Ovary (tissue), 9 donors: ENCODE data around the gene OLIG1. TPM values are rescaled to one million over a fixed set of nuclear protein-coding genes. Genes with fewer than 3 reads are reported as not detected.

Experiments
- DNase-seq, 5 donors: peaks; one replicate each; pipeline ENCODE4 v3.0.0-alpha.2; 2019 to 2020
- H3K27ac ChIP-seq, 2 donors: fragments of 200-600 bp; one replicate each; pipeline versions ENCODE4 v1.5.1 to v1.8.0; 2019 to 2022
- H3K27me3 ChIP-seq: fragments of 200-600 bp; one replicate; pipeline ENCODE4 v1.8.0; 2022
- H3K36me3 ChIP-seq: fragments of 200-600 bp; sonication (generic); one replicate; pipeline ENCODE4 v1.5.1; 2019
- H3K4me1 ChIP-seq: one replicate; pipeline ENCODE4 v1.8.1; 2013; ENCODE audit warnings: mild to moderate bottlenecking, moderate library complexity; ENCODE audit not compliant: insufficient read depth
- H3K4me3 ChIP-seq: fragments of 200-600 bp; sonication (generic); one replicate; pipeline ENCODE4 v1.5.1; 2017
- H3K9me3 ChIP-seq, 2 donors: fragments of 200-600 bp in 1 of 2; sonication (generic) in 1 of 2; one replicate each; pipeline versions ENCODE4 v1.5.1 to v1.8.1; 2013 to 2019; ENCODE audit warnings: mild to moderate bottlenecking in 1 of 2, moderate library complexity in 1 of 2
- CTCF ChIP-seq, 3 donors: fragments of 450-650 bp in 2 of 3; fragments of 200-600 bp in 1 of 3; IDR thresholded peaks; one replicate each; pipeline versions ENCODE4 v1.5.1 to v1.8.0; 2016 to 2022; ENCODE audit warnings: antibody characterized with exemption in 3 of 3, mild to moderate bottlenecking in 1 of 3
- EP300 ChIP-seq: sonication (generic); formaldehyde crosslinking; IDR thresholded peaks from one replicate; pipeline ENCODE4 v1.6.1; 2017; ENCODE audit warnings: antibody characterized with exemption
- POLR2A ChIP-seq: fragments of 450-650 bp; IDR thresholded peaks from one replicate; pipeline ENCODE4 v1.6.1; 2017; ENCODE audit warnings: antibody characterized with exemption, mild to moderate bottlenecking, moderate library complexity
- WGBS, 3 donors: extraction: QIAGEN DNeasy Blood & Tissue Kit in 1 of 3; methylation state at CpG; one replicate each; pipeline versions ENCODE4 v1.1.5 to v1.1.7; 2013 to 2017; 5-methylcytosine and 5-hydroxymethylcytosine counted together
- intact Hi-C, 4 donors: fragments of 100-400 bp; cut with DNase I; formaldehyde crosslinking; loops; one replicate each; pipeline versions ENCODE4 v1.11.0 to v1.15.1; 2022 to 2023
- polyA plus RNA-seq, 2 donors: library from polyadenylated mRNA; stranded (reverse); fragments of 200-250 nt in 1 of 2; fragments of 350-450 nt in 1 of 2; fragmentation: Illumina TruSeq in 1 of 2; extraction: RNeasy Lipid Tissue Mini Kit (QIAGEN cat#74804) in 1 of 2; gene quantifications; one replicate each; pipeline ENCODE4 v1.2.3, GENCODE V29; 2013 to 2014
- total RNA-seq, 7 donors: library from RNA; depleted of rRNA in 2 of 7; stranded (reverse); fragments of >200 nt in 2 of 7; fragmentation: NEBNext Ultra II Directional in 3 of 7; extraction: Animal tissue kit (Norgen Biotek cat#: 25700) in 3 of 7; gene quantifications; one replicate each; pipeline versions ENCODE4 v1.1.0 to v1.2.4, GENCODE V29; 2016 to 2023
- donor health status: DM: no; HTN: no; CAD: no; lungs with moderate emphysema.
- donor health status: DM: no; HTN: no; CAD: no.
- donor health status: Bipolar disorder and iron deficiency.
- donor health status: DM: yes; HTN: yes; CAD: no.
- donor health status: DM: no; HTN: no; CAD: no.
- donor health status: DM: yes; HTN: yes; CAD: no.

The OLIG1 gene
- total and polyA plus RNA-seq, 9 donors, result not detected

GRCh38 chr21:33026878-33027400 lies 43.0 kb upstream of the OLIG1 start:
- no peak overlapping the region for H3K4me3 ChIP-seq
- H3K9me3 ChIP-seq, result no peaks in the 10 kb centered on the region
- intact Hi-C loops, result no loop called here
- DNase-seq, result no peak
- peaks cover 4% of the 10 kb centered on the region for H3K27me3 ChIP-seq
- no peaks in the 10 kb centered on the region for H3K36me3 ChIP-seq
- H3K27ac ChIP-seq, result no peak overlapping the region
- H3K4me1 ChIP-seq, result peaks cover 2% of the 10 kb centered on the region
- 1 to 2% (median 1%) methylated on average over 48 to 54 of the region's 54 CpGs for WGBS, 3 donors
- TF ChIP-seq EP300 (no peak), CTCF (IDR thresholded peaks at IDR 0.05) (no peak), POLR2A (no peak)

- 2% methylated on average over 30 to 85 of the region's 85 CpGs for WGBS, 3 donors
- H3K27me3 ChIP-seq, result peaks cover 4% of the 10 kb centered on the region
Observed at GRCh38 chr21:33027401-33028286, 42.3 kb upstream of the OLIG1 start.

GRCh38 chr21:33028287-33028670 lies 41.7 kb upstream of the OLIG1 start:
- Histone ChIP-seq H3K4me1 (peaks cover 2% of the 10 kb centered on the region), H3K27ac (no peak overlapping the region), H3K4me3 (no peak overlapping the region), H3K36me3 (no peaks in the 10 kb centered on the region), H3K27me3 (peaks cover 4% of the 10 kb centered on the region), H3K9me3 (no peaks in the 10 kb centered on the region)
- WGBS, 3 donors, result 2 to 3% (median 3%) methylated on average over 15 of the region's 15 CpGs
- DNase-seq, result no peak
- TF ChIP-seq CTCF (IDR thresholded peaks at IDR 0.05) (no peak), EP300 (no peak), POLR2A (no peak)
- intact Hi-C loops, result no loop called here

More at GRCh38 chr21:33027401-33028286, 42.3 kb upstream of the OLIG1 start:
- no peak overlapping the region for H3K27ac ChIP-seq
- no peaks in the 10 kb centered on the region for H3K36me3 ChIP-seq
- DNase-seq, result no peak
- peaks cover 2% of the 10 kb centered on the region for H3K4me1 ChIP-seq
- no peak for TF ChIP-seq EP300
- TF ChIP-seq CTCF (IDR thresholded peaks at IDR 0.05), result no peak
- TF ChIP-seq POLR2A, result no peak
- intact Hi-C loops, result no loop called here
- no peak overlapping the region for H3K4me3 ChIP-seq
- no peaks in the 10 kb centered on the region for H3K9me3 ChIP-seq

- Histone ChIP-seq H3K4me3 (no peak overlapping the region), H3K9me3 (no peaks in the 10 kb centered on the region), H3K36me3 (no peaks in the 10 kb centered on the region), H3K27ac (no peak overlapping the region), H3K27me3 (peaks cover 4% of the 10 kb centered on the region), H3K4me1 (peaks cover 2% of the 10 kb centered on the region)
- 1 to 3% (median 2%) methylated on average over 28 of the region's 28 CpGs for WGBS, 3 donors
- intact Hi-C loops, result no loop called here
- DNase-seq, result no peak
- no peak for TF ChIP-seq POLR2A
Observed at GRCh38 chr21:33028773-33029384, 41.1 kb upstream of the OLIG1 start.
